Measurements from ENCODE around the gene ERN1.

DNA sequence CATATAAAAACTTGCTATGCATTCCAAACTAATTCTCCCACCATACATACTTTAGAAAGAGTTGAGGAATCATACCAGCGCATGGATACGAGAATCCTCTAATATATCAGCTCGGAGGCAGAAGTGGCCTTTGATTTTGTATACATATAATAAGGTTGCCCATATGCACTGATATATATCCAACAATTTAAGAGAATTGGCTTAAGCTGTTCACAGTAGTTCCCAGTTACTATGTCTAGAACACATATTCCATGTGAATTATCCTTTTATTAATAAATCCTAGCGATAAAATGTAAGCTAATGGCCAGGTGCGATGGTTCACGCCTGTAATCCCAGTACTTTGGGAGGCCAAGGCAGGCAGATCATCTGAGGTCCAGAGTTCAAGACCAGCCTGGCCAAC, 19.3 kb upstream of the ERN1 start:
- TF ChIP-seq, protein P1, sequence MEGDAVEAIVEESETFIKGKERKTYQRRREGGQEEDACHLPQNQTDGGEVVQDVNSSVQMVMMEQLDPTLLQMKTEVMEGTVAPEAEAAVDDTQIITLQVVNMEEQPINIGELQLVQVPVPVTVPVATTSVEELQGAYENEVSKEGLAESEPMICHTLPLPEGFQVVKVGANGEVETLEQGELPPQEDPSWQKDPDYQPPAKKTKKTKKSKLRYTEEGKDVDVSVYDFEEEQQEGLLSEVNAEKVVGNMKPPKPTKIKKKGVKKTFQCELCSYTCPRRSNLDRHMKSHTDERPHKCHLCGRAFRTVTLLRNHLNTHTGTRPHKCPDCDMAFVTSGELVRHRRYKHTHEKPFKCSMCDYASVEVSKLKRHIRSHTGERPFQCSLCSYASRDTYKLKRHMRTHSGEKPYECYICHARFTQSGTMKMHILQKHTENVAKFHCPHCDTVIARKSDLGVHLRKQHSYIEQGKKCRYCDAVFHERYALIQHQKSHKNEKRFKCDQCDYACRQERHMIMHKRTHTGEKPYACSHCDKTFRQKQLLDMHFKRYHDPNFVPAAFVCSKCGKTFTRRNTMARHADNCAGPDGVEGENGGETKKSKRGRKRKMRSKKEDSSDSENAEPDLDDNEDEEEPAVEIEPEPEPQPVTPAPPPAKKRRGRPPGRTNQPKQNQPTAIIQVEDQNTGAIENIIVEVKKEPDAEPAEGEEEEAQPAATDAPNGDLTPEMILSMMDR (conservative IDR thresholded peaks at IDR 0.05 in 1 of 2, IDR thresholded peaks at IDR 0.05 in 1 of 2; ENCODE audit: low read depth in 1 of 2, low read length in 2 of 2) = no peak
- TF ChIP-seq EZH2 (IDR thresholded peaks at IDR 0.05; ENCODE audit: low read length, missing control alignments) = no peak
